ENCODE results near the gene LRFN5.
"Not testable (repeated sequence)": the region's sequence is repeated elsewhere in the genome, so short reads cannot be mapped to it uniquely, and the experiment has no call there.

Gene LRFN5

DNA sequence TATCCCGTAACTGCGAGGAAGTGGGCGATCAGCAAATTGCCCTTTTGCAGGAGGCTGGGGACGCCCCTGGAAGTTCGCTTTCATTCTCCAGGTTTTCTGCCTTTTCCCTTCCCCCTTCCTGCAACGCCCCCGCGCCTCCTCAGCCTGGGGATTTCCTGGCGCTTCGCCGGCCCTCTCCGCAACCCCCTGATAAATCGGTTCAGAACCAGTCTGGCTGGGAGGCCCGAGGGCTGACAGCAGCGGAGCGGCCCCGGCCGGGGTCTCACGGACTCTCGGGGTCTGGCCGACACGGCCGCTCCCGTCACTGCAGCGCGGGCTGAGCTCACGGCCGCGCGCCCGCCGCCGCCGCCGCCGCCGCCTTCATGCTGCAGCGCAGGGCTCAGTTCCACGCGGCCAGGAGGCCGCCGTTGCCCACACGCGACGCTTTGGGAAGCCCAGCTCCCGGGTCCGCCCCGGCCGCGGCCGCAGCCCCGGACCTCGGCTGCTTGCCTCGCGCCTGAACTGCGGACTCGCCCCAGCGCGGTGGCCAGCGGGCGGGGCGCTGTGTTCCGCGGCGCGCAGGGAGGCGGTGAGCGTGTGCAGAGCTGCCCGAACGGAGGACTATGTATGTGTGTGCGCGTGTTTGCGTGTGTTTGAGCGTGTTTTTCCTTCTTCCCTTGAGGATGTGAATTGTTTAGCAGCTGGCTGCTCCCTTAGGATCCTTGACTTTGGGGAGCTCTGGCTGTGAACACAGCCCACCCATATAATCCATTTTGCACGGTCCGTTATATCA lies at the start of gene LRFN5:
Gene LRFN5 (plus strand): TSS at position 345 of the 772 bp plus-strand sequence.
- FAIRE-seq: no peak

DNA sequence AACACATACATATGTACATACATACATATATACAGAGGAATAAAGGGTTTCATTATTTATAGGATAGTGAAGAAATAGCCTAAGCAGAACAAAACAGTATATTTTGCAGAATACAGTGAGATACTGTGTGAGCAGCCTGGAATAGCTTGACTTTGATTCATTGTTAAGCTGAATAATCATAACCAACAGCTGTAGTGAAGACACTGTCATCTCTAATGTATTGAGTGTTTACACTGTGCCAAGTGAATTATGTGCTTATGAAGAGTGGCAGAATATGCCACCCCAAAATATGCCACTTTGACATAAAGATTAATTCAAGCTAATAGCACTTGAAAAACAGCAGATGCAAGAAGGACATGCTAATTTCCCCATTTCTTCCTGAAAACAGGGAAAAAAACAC lies 48.2 kb upstream of the LRFN5 start:
- no peak for FAIRE-seq

DNA sequence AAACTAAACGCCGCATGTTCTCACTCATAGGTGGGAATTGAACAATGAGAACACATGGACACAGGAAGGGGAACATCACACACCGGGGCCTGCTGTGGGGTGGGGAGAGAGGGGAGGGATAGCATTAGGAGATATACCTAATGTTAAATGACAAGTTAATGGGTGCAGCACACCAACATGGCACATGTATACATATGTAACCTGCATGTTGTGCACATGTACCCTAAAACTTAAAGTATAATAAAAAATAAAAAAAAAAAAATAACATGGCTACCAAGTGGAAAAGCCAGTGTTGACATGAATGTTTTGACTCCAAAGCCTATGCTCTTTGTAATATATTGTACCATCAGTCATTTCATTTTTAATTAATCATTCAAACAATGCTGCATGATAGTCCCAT lies 39.8 kb upstream of the LRFN5 start:
- FAIRE-seq: not testable (repeated sequence)

DNA sequence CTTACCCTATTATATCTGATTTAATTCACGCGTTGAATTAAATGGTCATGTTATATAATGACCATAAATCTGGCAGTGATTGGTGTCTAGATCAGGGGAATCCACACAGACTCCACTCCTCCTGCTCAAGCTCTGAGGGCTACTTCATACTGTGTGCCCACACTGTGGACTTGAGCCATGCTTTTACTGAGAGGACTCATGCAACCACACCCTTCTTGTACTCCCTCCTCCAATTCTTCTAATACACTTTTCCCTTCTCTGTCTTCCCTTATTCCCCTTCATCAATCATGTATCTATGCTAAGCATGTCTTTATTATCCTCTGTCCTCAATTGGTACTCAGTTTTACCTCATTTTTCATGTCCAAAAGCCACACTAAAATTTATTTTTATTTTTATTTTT lies 37.7 kb upstream of the LRFN5 start:
- FAIRE-seq: no peak

DNA sequence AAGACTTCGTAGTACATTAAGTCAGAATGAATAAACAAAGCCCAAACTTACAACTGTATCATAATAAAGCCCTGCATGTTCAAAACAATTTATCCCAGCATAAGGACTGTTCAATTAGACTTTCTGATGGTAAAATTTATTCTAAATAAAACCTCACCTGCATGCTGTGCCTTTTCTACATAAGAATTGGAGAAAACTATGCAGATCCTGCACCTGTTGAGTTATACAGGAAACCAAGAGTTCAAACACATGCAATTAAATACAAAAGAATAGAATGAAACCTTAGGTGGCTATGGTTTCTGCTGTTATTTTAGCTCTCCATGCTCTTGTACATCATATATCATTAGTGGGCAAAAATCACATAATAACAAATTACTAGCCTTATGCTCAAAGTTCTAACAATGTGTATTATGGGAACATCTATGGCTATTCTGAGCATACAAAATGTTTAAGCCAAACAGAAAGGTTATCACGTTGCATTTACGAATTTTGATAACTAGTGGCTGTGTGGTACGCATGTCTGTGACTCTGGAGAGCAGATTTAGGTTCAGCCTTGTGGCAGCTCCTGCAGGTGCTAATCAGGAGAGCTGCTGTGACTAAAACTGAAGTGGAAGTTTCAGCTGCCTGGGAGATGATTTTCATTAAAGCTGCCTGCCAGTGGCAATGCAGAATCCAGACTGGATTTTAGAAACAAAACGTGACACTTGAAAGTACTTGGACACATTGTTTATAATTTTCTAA lies 36.1 kb upstream of the LRFN5 start:
- no peak for FAIRE-seq

DNA sequence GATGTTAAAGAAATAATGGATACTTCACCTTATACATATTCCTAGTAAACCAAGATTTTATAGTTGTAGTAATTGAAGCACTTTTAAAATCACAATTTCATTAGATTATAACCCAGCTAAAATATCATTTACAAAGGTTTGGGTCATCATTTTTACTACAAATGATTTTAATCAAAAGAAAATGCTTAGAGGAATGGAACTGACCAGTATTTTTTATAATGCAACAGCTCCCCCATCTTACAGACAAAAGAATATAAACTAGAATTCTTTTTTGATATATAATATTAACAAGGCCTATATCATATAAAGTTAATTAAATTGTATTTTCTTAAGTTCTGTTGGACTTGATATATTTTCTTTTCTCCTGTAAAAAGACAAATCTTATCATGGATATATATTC lies 20.4 kb upstream of the LRFN5 start:
- FAIRE-seq: no peak

DNA sequence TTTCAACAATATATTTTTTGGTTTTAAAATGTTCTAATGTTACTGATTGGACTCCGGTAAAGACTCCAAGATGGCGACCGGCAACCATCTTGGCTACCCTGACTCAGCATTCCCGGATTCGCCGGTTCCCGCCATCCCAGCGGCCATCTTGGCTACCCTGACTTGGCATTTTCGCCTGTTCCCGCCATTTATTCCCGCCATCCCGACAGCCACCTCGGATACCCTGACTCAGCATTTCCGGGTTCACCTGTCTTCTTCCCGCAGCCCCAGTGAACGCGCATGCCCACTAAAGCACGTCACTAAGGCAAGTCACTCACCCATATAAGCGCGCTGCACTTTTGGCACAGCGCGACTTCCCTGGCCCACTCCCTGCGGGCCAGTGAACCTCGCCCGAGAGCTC lies 9.0 kb upstream of the LRFN5 start:
- FAIRE-seq: no peak

DNA sequence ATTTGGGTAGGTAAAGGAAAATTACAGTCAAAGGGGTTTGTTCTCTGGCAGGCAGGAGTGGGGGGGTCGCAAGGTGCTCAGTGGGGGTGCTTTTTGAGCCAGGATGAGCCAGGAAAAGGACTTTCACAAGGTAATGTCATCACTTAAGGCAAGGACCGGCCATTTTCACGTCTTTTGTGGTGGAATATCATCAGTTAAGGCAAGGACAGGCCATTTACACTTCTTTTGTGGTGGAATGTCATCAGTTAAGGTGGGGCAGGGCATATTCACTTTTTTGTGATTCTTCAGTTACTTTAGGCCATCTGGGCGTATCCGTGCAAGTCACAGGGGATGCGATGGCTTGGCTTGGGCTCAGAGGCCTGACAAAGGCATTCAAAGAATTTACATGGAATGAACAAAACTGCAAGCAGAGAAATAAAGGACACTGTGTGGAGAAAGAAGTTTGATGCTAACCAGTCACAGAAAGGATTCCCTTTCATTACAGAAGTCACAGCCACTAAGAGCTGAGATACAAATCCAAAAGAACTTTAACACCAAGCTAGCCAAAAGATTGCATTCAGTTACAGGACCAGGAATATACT lies 6.8 kb upstream of the LRFN5 start:
- FAIRE-seq: not testable (repeated sequence)

DNA sequence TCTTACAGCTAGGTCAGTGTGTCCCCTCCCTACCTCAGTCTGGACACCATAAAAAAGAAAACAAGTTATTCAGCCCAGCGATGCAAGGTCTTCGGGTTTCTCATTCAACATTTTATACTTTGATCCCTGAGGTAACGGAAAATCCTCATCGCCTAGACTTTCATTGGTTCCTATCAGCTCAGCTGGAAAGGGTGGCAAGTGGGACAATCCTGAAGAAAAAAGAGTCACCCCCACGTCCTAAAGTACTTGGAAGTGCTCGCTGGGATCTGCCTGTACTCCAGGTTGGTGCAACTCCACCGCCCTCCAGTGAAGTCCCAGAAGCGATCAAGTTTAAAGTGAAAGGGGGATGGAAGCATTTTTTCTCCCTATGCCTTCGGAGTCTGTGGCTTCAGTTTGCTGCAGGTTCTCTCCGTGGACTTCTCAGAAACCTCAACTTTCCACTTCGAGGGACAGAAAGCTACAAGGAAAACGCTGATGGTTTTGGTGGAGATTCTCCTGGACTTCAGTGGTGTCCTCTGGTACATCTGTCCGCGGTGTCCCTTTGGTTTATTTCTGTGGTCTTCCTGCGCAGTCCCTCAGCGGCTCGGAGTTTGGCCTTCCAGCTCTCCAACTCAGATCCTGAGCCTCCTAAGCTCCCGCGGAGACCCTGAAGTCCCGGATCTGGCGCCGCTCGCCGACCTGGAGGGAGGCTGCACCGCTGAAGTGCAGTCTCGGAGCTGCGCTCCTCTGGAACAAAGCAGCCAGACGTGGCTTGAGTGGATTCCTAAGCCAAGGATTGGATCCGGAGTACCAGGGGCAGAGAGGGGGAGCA lies 1.8 kb upstream of the LRFN5 start:
- FAIRE-seq: no peak

DNA sequence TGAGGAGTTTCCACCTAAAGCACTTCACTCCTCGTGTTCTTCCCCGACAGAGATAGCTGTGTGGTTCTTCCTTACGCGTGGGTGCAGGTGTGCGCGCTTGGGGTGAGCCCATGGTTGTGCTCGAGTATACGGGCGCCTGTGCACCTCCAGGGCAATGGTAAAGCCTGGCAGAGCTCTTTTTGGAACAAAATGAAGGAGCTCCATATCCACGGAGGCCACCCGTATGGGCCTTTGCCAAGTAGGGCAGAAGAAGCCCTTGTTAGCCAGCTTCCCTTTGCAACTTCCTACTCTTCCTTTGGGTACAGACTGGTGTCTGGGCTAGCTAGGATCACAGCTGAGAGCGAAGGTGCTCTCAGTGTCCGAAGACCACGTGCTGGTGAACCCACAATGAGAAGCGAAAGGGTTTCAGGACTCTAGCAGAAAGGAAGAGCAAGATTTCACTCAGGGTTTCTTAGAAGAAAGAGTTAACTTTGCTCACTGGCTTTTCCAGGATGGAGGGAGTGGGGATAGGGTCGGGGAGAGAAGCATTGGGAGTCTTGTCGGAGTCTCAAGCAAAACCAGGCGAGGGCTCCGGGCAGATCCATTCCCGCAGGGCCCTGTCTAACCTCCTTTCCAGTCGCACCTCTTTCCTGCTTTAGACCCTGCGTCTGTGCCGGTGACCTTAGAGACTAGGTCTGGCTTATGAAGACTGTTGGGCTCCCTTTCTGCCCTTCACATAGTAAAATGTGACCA lies 960 bp upstream of the LRFN5 start:
- no peak for FAIRE-seq

DNA sequence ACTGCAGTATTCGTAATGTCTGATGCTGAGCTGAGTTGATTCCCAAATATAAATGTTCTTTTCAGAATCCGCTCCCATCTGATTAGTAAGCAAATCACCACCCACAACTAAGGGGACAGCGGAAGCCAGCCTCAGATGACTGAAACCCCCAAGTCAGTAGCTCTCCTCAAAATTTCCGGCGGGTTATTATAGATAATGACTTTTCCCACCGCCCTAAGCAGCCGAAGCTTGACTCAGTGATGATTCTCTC lies 469 bp upstream of the LRFN5 start:
- no peak for FAIRE-seq

DNA sequence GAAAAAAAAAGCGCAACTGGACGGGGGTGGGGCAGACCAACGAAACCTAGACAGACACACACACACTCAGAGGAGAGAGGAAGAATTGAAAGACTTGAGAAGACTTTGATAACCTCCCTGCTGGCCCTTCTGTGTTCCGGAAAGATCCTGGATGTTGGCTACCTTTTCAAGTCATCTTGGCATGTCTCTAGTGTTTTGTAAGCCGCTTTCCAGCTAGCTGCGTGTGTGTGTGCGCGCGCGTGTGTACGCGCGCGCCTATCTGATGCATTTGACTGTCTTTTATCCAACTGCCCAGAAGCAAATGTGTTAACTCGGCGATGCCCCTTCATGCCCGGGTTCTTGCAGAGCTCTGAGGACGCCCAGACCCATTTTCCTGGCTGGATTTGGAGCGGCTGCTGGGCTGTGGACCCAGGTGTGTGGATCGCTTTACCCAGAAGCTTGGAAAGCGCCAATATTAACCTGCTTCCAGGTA lies 664 bp downstream of the LRFN5 start:
- no peak for FAIRE-seq

DNA sequence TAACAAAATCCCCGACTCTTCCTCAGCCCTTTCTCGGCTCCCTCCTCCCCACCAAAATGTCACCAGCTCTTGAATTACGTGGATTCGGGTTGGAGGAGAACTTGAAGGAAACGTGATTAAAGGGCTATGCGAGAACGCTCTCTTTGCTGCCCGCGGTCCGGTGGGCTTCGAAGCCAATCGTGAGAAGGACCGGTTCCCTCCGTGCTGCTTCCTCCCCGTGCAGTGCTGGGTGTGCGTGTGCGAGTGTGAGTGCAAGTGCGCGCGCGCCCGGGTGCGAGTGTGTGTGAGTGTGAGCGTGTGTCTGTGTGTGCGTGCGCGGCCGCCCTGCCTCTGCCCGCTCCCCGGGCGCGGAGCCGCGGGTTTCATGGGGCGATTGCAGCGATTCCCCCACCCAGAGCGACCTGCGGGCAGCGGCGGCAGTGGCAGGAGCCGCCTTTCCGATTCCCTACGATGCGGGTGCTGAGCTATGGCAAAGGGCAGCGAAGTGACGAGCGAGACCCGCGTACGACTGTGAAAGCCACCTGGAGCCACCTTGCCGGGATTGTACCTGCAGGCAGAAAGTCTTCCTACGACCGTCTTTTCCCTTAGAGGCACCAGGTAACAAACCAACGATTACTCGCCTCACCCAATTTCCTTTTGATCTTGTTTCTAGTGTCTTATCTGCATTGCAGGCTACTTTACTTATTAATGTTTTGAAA lies 1.4 kb downstream of the LRFN5 start:
- FAIRE-seq: no peak

DNA sequence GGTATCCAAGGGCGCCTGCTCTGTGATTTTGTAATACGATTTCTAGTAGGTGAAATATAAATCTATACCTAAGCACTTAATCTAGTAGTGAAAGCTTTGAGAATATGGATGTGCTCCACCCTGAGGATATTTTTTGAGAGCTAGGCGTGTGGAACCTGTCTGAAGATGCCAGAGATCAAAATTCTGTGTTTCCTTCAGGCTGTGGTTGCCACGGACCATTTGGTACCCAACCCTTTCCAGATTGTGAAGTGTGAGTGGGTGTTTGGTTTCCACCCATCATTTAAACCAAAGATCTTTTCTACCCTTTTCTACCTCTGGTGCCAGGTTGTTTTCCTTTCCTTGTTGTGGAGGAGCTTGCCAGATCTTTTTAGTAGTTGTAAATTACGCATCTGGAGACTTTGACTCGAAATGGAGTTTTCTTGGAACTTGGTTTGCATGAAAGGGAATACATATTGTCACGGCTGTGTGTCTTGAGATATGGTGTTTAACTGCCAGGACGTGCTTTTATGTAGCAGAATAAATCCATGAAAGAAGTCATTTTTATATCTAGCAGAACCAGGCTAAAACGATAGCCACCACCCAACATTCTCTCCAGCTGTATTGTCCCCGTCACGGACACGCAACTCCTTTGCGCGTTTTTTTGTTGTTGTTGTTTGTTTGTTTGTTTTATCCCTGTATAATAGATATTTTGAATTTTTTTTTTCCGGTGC lies 2.2 kb downstream of the LRFN5 start:
- no peak for FAIRE-seq

DNA sequence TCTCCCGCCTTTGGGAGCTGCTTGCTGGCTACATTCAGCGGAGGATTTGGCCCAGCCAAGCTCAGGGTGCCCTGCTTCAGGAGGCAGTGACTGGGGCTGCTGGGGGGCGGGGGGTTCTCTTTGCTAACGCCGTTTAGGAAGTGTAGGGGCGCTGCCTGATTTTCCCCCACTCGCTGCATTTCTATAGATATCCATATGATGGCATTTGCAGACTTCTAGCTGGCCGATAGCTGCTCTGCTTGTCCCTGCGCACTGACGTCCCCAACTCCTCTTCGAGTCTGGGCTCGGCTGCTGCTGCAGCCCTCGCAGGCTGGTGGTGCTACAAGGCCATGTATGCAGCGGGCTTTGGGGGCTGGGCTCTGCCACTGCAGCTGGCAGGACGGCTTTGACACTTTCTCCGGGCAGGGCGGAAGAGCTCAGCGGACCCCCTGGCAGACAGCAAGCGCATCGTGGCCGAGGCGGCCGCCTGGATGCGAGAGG lies 3.1 kb downstream of the LRFN5 start:
- no peak for FAIRE-seq

DNA sequence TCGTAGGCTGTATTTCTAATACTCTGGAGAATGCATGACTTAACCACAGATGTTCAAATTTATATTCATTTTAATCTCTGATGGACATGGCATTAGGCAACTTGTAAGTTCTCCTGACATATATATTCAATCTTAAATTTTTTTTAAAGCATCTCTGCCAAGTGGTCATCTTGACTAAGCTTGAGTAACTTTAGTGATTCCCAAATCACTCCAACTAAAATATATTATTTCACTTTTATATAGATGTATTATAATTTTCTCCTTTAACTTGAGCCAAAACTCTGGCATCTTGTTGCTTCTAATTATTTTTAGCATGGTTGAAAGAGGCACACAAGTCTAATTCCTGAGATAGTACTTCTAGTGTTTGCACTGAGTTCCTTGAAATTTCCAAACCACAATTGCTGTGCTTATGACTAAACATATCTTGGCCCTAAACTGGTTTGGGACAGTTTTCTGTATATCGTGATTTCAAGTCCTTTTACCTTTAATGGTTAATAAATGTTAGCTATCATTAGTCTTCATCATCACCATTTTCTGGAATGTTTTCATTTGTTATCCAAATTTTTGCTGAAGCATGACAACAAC lies 8.4 kb downstream of the LRFN5 start:
- no peak for FAIRE-seq

DNA sequence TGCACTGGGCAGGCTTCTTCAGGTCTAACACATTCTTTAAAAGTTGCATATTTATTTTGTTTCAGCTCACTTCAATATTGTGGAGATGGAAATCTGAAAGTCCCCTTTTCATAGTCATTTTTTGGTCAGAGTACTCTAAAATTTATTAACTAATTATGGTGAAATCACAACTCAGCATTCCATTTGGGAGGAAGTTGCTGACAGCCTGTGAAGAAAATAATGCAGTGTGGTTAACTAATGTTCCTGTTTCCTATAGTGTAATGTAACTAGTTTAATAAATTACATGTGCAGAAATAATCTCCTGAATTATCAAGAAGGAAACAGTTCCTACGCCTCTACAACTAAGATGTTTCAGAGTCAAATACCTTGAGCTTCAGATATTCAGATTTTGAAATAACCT lies 17.1 kb downstream of the LRFN5 start:
- FAIRE-seq: no peak

DNA sequence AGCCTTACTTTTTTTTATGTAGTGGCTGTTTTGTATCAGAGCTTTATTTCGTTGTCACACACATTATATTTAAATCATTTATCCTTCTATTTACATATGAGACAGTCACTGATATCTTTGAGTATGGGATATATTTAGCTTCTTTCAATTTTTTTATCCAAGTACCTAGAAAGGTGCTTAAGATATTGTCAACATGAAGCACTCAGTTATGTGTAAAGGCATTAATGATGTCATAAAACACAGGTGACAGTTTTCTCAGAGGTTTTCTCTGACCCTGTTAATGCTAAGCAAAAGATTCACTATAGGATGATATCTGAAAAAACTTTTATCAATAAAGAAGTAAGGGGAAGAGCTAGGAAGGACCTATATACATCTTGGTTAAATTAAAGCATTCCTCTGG lies 23.2 kb downstream of the LRFN5 start:
- FAIRE-seq: no peak

DNA sequence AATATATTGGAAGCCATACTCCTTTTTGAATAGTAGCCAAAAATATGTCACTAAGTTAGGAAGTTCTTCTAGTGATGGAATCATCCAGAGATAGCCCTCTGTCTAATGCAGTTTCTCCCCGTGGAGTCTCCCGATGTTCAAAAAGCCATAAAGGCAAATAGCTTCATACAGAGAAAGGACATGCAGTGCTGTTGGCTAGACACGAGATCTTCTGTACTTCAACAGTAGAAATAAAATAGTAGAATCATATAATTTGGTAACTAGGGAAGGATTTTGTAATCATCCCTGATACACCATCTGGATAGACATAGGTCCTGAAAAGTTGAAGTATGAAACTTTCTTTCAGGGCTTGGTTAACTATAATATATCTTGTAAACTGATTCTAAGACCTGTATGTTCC lies 27.6 kb downstream of the LRFN5 start:
- no peak for FAIRE-seq

DNA sequence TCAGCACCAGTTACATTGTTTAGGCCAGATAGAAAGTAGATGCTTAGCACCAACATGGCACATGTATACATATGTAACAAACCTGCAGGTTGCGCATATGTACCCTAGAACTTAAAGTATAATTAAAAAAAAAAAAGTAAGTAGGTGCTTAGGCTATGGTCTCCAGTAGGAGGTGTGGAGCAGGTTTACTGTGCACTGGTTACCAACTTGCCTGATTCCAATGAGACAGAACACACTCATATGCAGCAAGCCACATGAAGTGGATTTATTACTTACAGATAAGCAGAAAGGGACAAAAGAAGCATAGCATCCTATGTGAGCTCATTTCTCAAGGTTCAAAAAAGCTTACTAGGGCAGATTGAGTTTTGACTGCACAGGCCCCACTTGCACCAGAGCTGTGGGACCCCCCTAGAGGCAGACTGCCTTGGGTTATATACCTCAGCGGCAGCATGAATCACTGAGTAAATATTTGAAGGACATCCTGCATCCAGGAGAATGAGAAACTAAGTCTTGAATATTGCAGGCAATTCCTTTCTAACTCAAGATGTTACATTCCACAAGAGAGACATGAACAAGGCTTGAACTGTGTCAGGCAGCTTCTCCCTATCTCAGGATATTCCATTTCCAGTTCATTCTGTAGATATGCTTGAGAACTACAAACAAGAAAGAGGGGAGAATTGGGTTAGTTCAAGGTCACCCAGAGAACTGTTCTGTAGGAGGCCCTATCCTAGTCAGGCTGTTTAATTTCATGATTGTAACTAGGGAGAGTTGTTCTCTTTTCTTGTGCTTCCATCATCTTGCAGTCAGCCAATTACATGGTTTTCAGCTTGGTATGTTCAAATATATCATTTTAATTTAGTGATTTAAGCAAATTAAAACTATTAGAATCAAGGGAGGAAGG lies 30.1 kb downstream of the LRFN5 start:
- FAIRE-seq: no peak
